ENCODE data around the gene UCMA.

Gene UCMA

GRCh38 chr10:13233358-13233757, 816 bp downstream of the UCMA start:
- DNase-seq: no peak

- DNase-seq: no peak
These were observed 2.4 kb downstream of the UCMA start for GRCh38 chr10:13231808-13232207.

GRCh38 chr10:13231190-13231589, 3.0 kb downstream of the UCMA start:
- DNase-seq: no peak

- DNase-seq: peak in 1 of 58 donors; percentile 3
These were observed 7.1 kb downstream of the UCMA start for GRCh38 chr10:13227031-13227430.

- no peak for DNase-seq
These were observed 8.6 kb downstream of the UCMA start for GRCh38 chr10:13225601-13226000.

GRCh38 chr10:13224210-13224995, 9.8 kb downstream of the UCMA start:
- DNase-seq: no peak

GRCh38 chr10:13223241-13223640, 10.9 kb downstream of the UCMA start:
- no peak for DNase-seq

- DNase-seq: no peak
These were observed 11.6 kb downstream of the UCMA start for GRCh38 chr10:13222566-13222965.

GRCh38 chr10:13222151-13222550, 12.0 kb downstream of the UCMA start:
- no peak for DNase-seq

- DNase-seq: no peak
These were observed 12.6 kb downstream of the UCMA start for GRCh38 chr10:13221572-13221971.

GRCh38 chr10:13219685-13220670, 14.2 kb downstream of the UCMA start:
- DNase-seq: no peak

GRCh38 chr10:13218878-13219277, 15.3 kb downstream of the UCMA start:
- DNase-seq: no peak

- DNase-seq: no peak
These were observed 21.0 kb downstream of the UCMA start for GRCh38 chr10:13213163-13213562.

- no peak for DNase-seq
These were observed 27.4 kb downstream of the UCMA start for GRCh38 chr10:13206546-13207443.

- DNase-seq: no peak
These were observed 28.1 kb downstream of the UCMA start for GRCh38 chr10:13206091-13206490.

- DNase-seq: no peak
These were observed 33.0 kb downstream of the UCMA start for GRCh38 chr10:13201132-13201531.

GRCh38 chr10:13195016-13195415, 39.2 kb downstream of the UCMA start:
- DNase-seq: no peak

GRCh38 chr10:13193637-13194036, 40.5 kb downstream of the UCMA start:
- DNase-seq: no peak

- DNase-seq: no peak
These were observed 42.8 kb downstream of the UCMA start for GRCh38 chr10:13191362-13191761.

GRCh38 chr10:13190816-13191215, 43.4 kb downstream of the UCMA start:
- no peak for DNase-seq

GRCh38 chr10:13189961-13190360, 44.2 kb downstream of the UCMA start:
- DNase-seq: no peak
